Myocyte (in vitro differentiated cells): ENCODE measurements around the gene SCAI. TPM values are rescaled to one million over a fixed set of nuclear protein-coding genes. Genes with fewer than 3 reads are reported as not detected.
A peak's percentile ranks its signal among the peaks of the same experiment; 100 is the strongest.
"Not testable (repeated sequence)": the region's sequence is repeated elsewhere in the genome, so short reads cannot be mapped to it uniquely, and the experiment has no call there.

Experiments
- DNase-seq: peaks from one replicate; pipeline ENCODE4 v3.0.0-alpha.2; 2012; ENCODE audit warnings: low read depth
- total RNA-seq: library from RNA; depleted of rRNA; stranded (reverse); fragments of >200 nt; gene quantifications from 2 replicates; pipeline ENCODE4 v1.2.3, GENCODE V29; 2014

Gene SCAI
- total RNA-seq, 1 donor from 2014 or later: 7.5 TPM

- DNase-seq: no peak
Observed at GRCh38 chr9:124949387-124949786, 193.9 kb downstream of the SCAI start.

DNA sequence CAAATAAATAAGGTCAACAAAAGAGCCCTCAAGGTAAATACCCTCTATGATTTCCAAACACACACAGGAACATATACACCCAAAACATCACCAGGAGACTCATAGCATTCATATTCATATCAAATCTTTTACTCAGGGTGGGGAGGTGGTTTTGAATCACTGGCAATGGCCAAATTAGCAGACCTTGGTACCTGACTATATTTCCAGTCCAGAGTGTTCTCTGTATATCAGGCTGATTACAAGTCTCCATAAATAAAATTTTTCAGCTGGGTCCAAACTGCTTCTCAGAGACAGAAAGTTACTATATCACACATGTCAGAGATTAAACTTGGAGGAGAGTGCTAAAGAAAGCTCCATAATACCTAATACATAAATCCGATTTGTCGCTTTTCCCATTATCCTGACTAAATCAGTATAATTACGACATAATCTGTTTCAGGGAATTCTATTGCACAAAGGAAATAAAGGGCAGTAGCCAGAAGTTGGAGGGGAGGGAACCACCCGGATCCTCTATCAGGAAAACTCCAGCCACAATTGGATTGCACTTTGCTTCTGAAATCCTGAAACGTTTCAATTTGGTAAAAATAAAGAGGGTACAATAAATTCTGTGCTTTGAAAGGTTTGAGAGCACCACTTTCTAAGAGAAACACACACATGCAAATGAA, 195.5 kb downstream of the SCAI start:
- DNase-seq: no peak

GRCh38 chr9:124946167-124946566, 197.2 kb downstream of the SCAI start:
- no peak for DNase-seq

- peak; percentile 54 for DNase-seq
Observed at GRCh38 chr9:124941679-124942561, 201.4 kb downstream of the SCAI start.

DNA sequence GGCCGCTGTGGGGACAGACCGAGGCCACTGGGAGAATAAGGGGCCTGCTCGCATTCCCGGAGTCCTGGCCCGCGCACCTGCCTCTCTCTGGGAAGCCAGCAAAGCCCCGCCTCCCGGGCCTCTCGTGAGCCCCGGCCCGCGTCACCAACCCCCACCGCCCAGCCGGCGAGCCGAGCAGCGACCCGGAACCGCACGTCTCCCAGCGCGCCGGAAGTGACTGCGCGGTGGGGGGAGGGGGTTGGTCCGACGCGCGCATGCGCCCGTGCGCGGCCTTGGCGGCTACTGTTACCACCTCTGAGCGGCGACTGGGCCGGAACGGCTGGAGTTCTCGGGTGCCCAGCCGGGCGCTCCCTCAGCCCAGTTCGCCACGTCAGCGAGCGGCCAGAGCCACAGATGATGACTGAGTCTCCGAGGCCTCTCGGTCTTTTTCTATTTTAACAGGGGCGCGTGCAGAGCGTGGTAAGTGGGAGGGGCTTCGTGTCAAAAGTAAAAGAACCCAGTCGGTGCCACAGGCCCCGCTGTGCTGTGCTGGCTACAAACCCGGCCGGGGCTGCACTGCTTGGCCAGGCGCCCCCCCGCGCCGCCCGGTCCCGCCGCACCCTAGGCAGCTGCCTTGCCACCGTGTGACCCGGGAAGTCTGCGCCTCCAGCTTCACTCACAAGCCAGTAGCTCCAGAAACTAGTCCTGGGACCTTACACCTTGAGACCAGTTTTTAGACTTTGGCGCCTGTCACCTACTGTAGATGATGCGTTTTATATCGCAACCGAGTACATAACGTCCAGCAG, 202.2 kb downstream of the SCAI start, which contains the start of gene GOLGA1:
TSS of gene GOLGA1 (minus strand) at position 190 of the 785 bp plus-strand sequence. CDS start 2,372 bp downstream, outside the sequence.
- peak; percentile 94 for DNase-seq

DNA sequence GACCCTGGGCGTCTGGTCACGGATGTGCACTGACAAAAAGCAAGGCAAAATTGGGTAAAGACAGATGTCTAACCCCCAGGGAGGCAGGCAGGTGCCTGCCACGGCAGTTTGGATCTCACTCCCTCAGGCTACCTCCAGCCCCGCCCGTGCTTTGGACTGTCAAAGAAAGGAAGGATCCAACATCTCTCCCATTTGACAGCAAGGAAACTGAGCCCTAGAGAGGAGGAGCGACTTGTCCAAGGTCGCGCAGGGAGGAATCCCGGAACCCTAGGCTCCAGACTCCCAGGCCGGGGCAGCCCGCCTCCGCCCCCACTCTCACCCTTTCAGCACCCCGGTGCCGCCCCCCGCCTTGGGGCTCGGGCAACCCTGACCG, 202.8 kb downstream of the SCAI start:
- DNase-seq: no peak

GRCh38 chr9:124939944-124940343, 203.4 kb downstream of the SCAI start:
- no peak for DNase-seq

DNA sequence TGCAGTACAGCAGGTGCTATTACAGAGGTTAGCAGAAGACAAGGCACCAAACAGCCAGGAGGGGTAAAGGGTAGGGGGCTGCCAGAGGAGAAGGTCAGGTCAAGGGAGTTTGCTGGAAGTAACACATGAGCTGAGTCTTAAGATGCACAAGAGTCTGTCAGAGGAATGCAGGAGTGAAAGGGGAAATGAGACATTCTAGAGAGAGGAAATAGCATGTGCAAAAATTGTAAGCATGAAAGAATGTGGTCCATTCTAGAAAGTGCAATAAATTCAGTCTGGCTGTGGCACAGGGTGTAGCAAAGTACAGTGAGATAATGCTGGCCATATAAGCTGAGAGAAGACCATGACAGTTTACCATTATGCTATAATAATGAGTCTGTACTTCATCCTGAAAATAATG, 209.0 kb downstream of the SCAI start:
- DNase-seq: no peak

DNA sequence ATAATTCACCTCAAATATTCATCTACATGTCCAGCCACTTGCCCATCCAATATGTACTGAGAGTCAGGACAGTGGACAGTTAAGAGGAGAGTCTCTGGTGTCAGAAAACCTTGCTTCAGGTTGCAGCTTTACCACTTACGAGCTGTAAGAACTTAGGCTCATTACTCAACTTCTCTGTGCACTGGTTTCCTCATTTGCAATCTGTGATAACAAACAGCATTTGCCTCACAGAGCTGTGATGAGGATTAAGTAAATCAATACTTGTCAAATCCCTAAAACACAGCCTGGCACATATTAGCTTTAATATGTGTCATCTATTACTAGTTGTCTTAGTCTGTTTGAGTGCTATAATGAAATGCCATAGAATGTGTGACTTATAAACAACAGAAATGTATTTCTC, 211.0 kb downstream of the SCAI start:
- no peak for DNase-seq

DNA sequence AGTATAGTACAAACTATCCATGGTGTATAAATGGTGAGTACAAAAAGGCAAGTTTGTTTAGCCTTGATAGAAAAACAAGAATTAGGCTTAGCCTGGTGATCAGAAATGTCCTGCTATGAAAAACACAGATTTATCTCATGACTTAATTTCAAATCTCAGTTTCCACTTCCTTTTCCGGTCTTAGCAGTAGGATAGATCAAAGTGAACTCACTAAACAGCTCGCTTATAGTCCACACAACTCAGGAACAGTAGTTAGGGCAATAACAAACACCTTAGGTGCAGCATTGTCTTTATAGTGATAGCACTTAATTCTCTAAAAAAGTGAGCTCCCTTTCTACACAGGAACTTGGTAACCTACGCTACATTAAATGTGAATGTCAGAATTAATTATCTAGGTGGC, 213.9 kb downstream of the SCAI start:
- no peak for DNase-seq

DNA sequence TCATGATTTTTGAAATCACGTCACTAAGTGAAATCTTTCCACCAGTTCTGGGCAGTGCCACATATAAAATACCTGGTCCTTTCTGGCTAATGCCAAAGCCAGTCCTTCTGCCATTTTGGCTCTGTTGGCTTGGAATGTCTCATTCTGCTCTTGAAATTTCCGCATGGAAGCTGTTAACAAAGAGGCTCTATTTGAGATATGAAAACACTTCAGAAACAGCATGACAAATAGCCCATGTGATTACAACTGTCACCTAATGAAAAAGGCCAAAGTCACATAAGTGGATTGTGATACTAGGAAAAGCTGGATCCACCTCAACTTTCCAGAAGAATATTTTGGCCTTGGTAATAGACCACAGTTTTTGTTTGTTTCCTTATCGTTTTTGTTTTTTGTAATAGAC, 215.2 kb downstream of the SCAI start:
- no peak for DNase-seq

DNA sequence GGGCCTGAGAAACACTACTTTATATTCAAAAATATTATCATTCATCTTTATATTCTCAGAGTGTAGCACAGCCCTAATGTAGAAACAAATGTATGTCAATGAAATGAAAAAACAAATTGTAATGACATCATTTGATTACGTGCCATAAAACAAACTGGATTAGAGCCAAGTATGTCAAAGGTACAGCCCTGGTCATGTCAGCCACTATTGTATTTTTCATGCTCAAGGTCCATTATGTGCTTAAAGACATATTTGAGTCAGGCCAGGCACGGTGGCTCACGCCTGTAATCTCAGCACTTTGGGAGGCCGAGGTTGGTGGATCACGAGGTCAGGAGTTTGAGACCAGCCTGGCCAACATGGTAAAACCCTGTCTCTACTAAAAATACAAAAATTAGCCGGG, 222.9 kb downstream of the SCAI start:
- not testable (repeated sequence) for DNase-seq

GRCh38 chr9:124914753-124915405, 228.4 kb downstream of the SCAI start:
- DNase-seq: no peak

- no peak for DNase-seq
Observed at GRCh38 chr9:124913378-124913777, 229.9 kb downstream of the SCAI start.

DNA sequence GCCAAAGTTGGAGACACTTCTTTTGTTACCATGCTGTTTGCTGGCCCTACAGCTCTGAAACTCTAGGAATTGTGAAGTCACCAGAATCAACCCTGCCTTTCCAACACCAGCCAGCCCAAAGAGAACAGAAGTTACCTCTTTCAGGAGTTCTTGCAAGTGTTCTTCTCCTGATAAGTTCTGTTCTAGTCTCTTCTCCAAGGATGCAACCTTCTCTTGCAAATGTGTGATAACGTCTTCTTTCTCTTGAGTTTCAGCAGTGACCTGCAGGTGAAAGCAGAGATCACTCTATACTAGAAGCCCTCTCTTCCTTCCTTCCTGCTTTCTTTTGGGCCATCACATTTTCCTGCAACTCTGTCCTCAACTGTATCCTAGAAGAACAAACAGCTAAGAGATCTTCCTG, 231.6 kb downstream of the SCAI start:
- no peak for DNase-seq

DNA sequence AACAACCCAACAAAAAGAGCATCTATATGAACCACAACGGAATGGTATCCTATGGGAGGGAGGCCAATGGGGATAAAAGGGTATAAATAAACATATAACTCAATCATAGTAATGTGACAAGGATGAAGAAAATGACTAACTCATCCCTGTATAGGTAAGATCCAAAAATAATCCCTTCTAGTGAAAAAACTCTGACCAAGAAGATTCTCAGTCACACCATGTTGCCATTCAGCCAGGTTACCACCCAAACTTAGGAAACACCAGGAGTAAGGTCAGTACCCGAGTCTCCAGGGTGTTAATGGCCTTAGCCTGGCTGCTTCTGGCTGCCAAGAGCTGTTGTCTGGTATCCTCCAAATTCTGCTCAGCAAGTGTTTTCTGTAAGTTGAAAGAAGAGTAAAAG, 235.2 kb downstream of the SCAI start:
- DNase-seq: no peak

DNA sequence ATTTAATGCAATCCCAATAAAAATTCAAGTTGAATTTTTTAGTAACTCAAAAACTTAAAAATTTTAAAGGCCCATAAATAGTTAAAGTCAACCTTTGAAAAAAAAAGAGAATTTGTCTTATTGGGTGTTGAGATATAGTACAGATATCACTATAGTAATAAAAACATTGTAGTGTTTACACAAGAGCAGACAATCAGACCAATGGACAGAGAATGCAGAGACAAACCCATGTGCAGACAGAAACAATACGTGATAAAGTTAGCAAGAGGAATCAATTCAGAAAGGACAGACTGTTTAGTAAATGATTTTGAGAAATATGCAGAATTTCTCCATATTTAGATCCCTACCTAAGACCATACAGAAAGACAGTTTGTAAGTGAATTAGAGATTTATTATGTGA, 236.4 kb downstream of the SCAI start:
- no peak for DNase-seq

GRCh38 chr9:124899845-124900244, 243.5 kb downstream of the SCAI start:
- no peak for DNase-seq

DNA sequence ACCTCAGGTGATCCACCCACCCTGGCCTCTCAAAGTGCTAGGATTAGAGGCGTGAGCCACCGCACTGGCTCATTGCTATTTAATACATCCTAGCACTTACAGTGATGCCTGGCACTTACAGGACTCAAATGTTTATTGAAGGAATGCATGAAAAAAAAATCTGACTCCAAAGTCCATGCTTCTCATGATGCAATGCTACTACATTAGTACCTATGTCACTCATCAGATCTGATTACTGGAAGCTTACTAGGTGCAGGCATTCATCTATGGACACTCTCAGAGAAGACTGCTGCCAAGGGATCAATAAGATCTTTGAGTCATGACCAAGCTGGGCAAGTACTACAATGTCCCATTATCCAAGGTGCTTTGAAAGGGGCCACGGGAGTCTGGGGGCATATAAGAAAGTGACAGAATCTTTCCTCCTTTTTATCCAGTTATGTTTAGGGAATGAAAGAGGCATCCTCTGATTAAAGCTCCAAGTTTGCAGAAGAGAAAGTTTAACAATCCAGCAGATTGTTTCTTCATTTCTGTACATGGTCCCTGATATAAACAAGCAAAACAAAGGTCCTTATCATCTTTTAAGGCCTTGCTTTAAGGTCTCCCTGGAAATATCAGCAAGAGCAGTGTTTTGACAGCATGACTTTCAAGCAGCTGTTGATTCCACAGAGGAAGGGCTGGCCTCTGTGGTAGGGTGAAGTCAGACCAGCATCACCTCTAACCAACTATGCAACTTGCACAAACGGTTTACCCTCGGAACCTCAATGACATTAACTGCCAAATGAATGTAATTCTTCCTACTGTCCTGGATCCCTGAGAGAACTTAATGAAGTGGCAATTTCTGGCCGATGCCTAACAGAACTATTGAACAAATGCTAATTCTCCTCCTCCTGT, 245.5 kb downstream of the SCAI start:
- peak; percentile 80 for DNase-seq

- DNase-seq: peak; percentile 53
Observed at GRCh38 chr9:124894741-124895170, 248.6 kb downstream of the SCAI start.
